Measurements from ENCODE around the gene UTS2. TPM values are rescaled to one million over a fixed set of nuclear protein-coding genes. Genes with fewer than 3 reads are reported as not detected.

UTS2 gene
- not detected for total RNA-seq

GRCh38 chr1:7852804-7853683, at the start of gene UTS2:
UTS2 (minus strand) TSS chr1:7853065; CDS start chr1:7853003, 62 bp downstream.
- H3K4me1 ChIP-seq: peaks cover 0 to under 1% (median 0%) of the 10 kb centered on the region in 4 donors
- no peak within 1 kb of the TSS for H3K27ac ChIP-seq (replicated peaks in 1 of 4)
- no peaks in the 10 kb centered on the region for H3K9me3 ChIP-seq
- no peak for DNase-seq (ENCODE audit: extremely low spot score)
- intact Hi-C loops (cut with DNase I): no loop called here
- peaks cover 0 to 16% (median 0%) of the 10 kb centered on the region in 4 donors for H3K36me3 ChIP-seq
- WGBS: 68% methylated on average over 10 of the region's 10 CpGs
- TF ChIP-seq, protein P1, sequence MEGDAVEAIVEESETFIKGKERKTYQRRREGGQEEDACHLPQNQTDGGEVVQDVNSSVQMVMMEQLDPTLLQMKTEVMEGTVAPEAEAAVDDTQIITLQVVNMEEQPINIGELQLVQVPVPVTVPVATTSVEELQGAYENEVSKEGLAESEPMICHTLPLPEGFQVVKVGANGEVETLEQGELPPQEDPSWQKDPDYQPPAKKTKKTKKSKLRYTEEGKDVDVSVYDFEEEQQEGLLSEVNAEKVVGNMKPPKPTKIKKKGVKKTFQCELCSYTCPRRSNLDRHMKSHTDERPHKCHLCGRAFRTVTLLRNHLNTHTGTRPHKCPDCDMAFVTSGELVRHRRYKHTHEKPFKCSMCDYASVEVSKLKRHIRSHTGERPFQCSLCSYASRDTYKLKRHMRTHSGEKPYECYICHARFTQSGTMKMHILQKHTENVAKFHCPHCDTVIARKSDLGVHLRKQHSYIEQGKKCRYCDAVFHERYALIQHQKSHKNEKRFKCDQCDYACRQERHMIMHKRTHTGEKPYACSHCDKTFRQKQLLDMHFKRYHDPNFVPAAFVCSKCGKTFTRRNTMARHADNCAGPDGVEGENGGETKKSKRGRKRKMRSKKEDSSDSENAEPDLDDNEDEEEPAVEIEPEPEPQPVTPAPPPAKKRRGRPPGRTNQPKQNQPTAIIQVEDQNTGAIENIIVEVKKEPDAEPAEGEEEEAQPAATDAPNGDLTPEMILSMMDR (IDR thresholded peaks at IDR 0.05): no peak
- TF ChIP-seq EP300 (IDR thresholded peaks at IDR 0.05) (no peak), POLR2AphosphoS5 (IDR thresholded peaks at IDR 0.05) (no peak), POLR2A (IDR thresholded peaks at IDR 0.05; ENCODE audit: low read depth) (no peak)
- H3K27me3 ChIP-seq: no peaks in the 10 kb centered on the region
- no peak within 1 kb of the TSS for H3K4me3 ChIP-seq

DNA sequence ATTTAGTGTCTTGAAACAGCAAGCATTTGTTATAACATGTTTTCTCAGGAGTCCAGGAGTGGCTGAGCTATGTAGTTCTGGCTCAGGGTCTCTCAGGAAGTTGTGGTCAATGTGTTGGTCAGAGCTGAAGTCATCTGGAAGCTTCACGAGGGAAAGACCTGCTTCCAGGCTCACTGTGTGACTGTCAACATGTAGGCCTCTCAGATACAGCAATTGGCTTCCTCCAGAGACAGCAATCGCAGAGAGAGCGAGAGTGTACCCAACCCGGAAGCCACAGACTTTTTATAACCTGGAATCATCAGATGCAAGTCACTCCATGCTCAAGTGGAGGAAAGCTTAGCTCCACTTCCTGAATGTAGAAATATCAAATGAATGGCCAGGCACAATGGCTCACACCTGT, 46.9 kb upstream of the UTS2 start:
- TF ChIP-seq POLR2AphosphoS5 (IDR thresholded peaks at IDR 0.05) (no peak), EP300 (IDR thresholded peaks at IDR 0.05) (no peak), POLR2A (IDR thresholded peaks at IDR 0.05; ENCODE audit: low read depth) (no peak)
- TF ChIP-seq, protein P1 (IDR thresholded peaks at IDR 0.05): no peak
- WGBS: 79% methylated on average over 4 of the region's 4 CpGs
- no peak for DNase-seq (ENCODE audit: extremely low spot score)
- intact Hi-C loops (cut with DNase I): loop anchor here (5.0 kb wide), 1 partner anchor 92 kb away; no protein-coding TSS in a partner anchor
- H3K4me3 ChIP-seq: no peak overlapping the region
- H3K4me1 ChIP-seq: peaks cover 0 to 6% (median 5%) of the 10 kb centered on the region in 4 donors
- no peaks in the 10 kb centered on the region for H3K36me3 ChIP-seq
- no peaks in the 10 kb centered on the region for H3K9me3 ChIP-seq
- no peaks in the 10 kb centered on the region for H3K27me3 ChIP-seq
- no peak overlapping the region for H3K27ac ChIP-seq (replicated peaks in 1 of 4)

DNA sequence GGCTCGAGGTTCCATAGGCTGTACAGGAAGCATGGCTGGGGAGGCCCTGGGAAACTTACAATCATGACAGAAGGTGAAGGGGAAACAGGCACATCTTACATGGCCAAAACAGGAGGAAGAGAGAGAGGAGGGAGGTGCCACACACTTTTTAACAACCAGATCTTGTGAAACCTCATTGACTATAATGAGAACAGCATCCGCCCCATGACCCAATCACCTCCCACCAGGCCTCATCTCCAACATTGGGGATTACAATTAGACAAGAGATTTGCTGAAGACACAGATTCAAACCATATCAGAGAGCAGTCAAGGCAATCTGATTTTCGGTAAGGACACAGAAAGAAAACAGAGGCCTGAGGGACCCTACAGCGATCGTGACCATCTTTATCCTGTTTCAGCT, 46.1 kb upstream of the UTS2 start:
- TF ChIP-seq POLR2A (IDR thresholded peaks at IDR 0.05; ENCODE audit: low read depth) (no peak), EP300 (IDR thresholded peaks at IDR 0.05) (no peak), POLR2AphosphoS5 (IDR thresholded peaks at IDR 0.05) (no peak)
- TF ChIP-seq, protein P1 (IDR thresholded peaks at IDR 0.05): no peak
- intact Hi-C loops (cut with DNase I): no loop called here
- 81% methylated on average over 5 of the region's 5 CpGs for WGBS
- Histone ChIP-seq H3K9me3 (no peaks in the 10 kb centered on the region), H3K27me3 (no peaks in the 10 kb centered on the region), H3K4me1 (peaks cover 0 to 8% (median 6%) of the 10 kb centered on the region in 4 donors), H3K4me3 (no peak overlapping the region), H3K27ac (replicated peaks in 1 of 4) (no peak overlapping the region), H3K36me3 (no peaks in the 10 kb centered on the region)
- DNase-seq (ENCODE audit: extremely low spot score): no peak

- 50% methylated on average over 1 of the region's 1 CpG for WGBS
- TF ChIP-seq, protein P1 (IDR thresholded peaks at IDR 0.05): no peak
- TF ChIP-seq POLR2A (IDR thresholded peaks at IDR 0.05; ENCODE audit: low read depth) (no peak), POLR2AphosphoS5 (IDR thresholded peaks at IDR 0.05) (no peak), EP300 (IDR thresholded peaks at IDR 0.05) (no peak)
- Histone ChIP-seq H3K36me3 (no peaks in the 10 kb centered on the region), H3K4me3 (no peak overlapping the region), H3K4me1 (peaks cover 0 to 7% (median 2%) of the 10 kb centered on the region in 4 donors), H3K27ac (replicated peaks in 1 of 4) (no peak overlapping the region), H3K27me3 (peaks cover 0 to under 1% (median 0%) of the 10 kb centered on the region in 4 donors), H3K9me3 (no peaks in the 10 kb centered on the region)
- DNase-seq (ENCODE audit: extremely low spot score): no peak
- intact Hi-C loops (cut with DNase I): no loop called here
Measured at GRCh38 chr1:7896994-7897393, 44.1 kb upstream of the UTS2 start.

All from esophagus muscularis mucosa (tissue), 4 donors.